Right atrium auricular region (tissue), 2 donors: Measurements from ENCODE around the gene WNT7A. TPM values are rescaled to one million over a fixed set of nuclear protein-coding genes. Genes with fewer than 3 reads are reported as not detected.
"Not testable (repeated sequence)": the region's sequence is repeated elsewhere in the genome, so short reads cannot be mapped to it uniquely, and the experiment has no call there.

Experiments
- DNase-seq: peaks from one replicate; pipeline ENCODE4 v3.0.0-alpha.2; 2019; ENCODE audit warnings: low spot score
- H3K27ac ChIP-seq, 2 donors: fragments of 200-600 bp; sonication (generic); 1 replicate in 1 of 2; 2 replicates in 1 of 2; pipeline ENCODE4 v1.5.1; 2016 to 2019
- H3K27me3 ChIP-seq, 2 donors: fragments of 200-600 bp; sonication (generic); one replicate each; pipeline versions ENCODE4 v1.5.1 to v1.6.0; 2017 to 2019
- H3K36me3 ChIP-seq: fragments of 200-600 bp; sonication (generic); one replicate; pipeline ENCODE4 v1.5.1; 2016
- H3K4me1 ChIP-seq, 2 donors: fragments of 200-600 bp; sonication (generic); one replicate each; pipeline versions ENCODE4 v1.5.1 to v1.6.0; 2017 to 2019
- H3K4me3 ChIP-seq, 2 donors: fragments of 200-600 bp; sonication (generic); 1 replicate in 1 of 2; 2 replicates in 1 of 2; pipeline ENCODE4 v1.5.1; 2017 to 2019; ENCODE audit warnings: mild to moderate bottlenecking in 1 of 2, moderate library complexity in 1 of 2
- H3K9me3 ChIP-seq, 2 donors: fragments of 200-600 bp; sonication (generic); one replicate each; pipeline ENCODE4 v1.5.1; 2019
- CTCF ChIP-seq, 2 donors: fragments of 200-600 bp; sonication (generic); IDR thresholded peaks; one replicate each; pipeline ENCODE4 v1.5.1; 2019; ENCODE audit warnings: antibody characterized with exemption in 2 of 2
- total RNA-seq, 2 donors: library from RNA; depleted of rRNA; stranded (reverse); fragments of >200 nt; gene quantifications; one replicate each; pipeline ENCODE4 v1.1.0, GENCODE V29; 2016

WNT7A gene
- total RNA-seq = not detected

GRCh38 chr3:13879946-13880810, at the start of gene WNT7A:
WNT7A (minus strand) TSS chr3:13880071; CDS start chr3:13879816, 255 bp downstream.
- Histone ChIP-seq H3K9me3 (peaks cover 0 to 6% of the 10 kb centered on the region in 2 donors), H3K36me3 (no peaks in the 10 kb centered on the region), H3K27ac (no peak within 1 kb of the TSS), H3K27me3 (peaks cover 0 to 24% of the 10 kb centered on the region in 2 donors), H3K4me3 (peak within 1 kb of the TSS in 1 of 2 donors; percentile 41), H3K4me1 (peaks cover 0 to 31% of the 10 kb centered on the region in 2 donors)
- peak in 1 of 2 donors; percentile 61 for TF ChIP-seq CTCF (IDR thresholded peaks at IDR 0.05)
- DNase-seq = no peak

- not testable (repeated sequence) for H3K4me3 ChIP-seq, DNase-seq, H3K27me3 ChIP-seq, H3K4me1 ChIP-seq, H3K36me3 ChIP-seq, H3K27ac ChIP-seq
- H3K9me3 ChIP-seq = peaks cover 0 to 18% of the 10 kb centered on the region in 2 donors
Measured at GRCh38 chr3:13928741-13929140, 48.9 kb upstream of the WNT7A start.

- no peaks in the 10 kb centered on the region for H3K27me3 ChIP-seq
- no peak overlapping the region for H3K27ac ChIP-seq
- no peak for DNase-seq
- TF ChIP-seq CTCF (IDR thresholded peaks at IDR 0.05) = peak in 1 of 2 donors; percentile 11
- H3K4me1 ChIP-seq = no peaks in the 10 kb centered on the region
- peaks cover 0 to 24% of the 10 kb centered on the region in 2 donors for H3K9me3 ChIP-seq
- no peak overlapping the region for H3K4me3 ChIP-seq
- H3K36me3 ChIP-seq = no peaks in the 10 kb centered on the region
Measured at GRCh38 chr3:13927295-13927694, 47.4 kb upstream of the WNT7A start.

GRCh38 chr3:13916375-13916774, 36.5 kb upstream of the WNT7A start:
- DNase-seq = no peak
- no peak overlapping the region for H3K4me3 ChIP-seq
- no peak for TF ChIP-seq CTCF (IDR thresholded peaks at IDR 0.05)
- no peaks in the 10 kb centered on the region for H3K4me1 ChIP-seq
- H3K9me3 ChIP-seq = peaks cover 0 to 66% of the 10 kb centered on the region in 2 donors
- H3K27ac ChIP-seq = no peak overlapping the region
- no peaks in the 10 kb centered on the region for H3K36me3 ChIP-seq
- H3K27me3 ChIP-seq = no peaks in the 10 kb centered on the region

GRCh38 chr3:13902648-13903238, 22.9 kb upstream of the WNT7A start:
- DNase-seq = no peak
- Histone ChIP-seq H3K27ac (no peak overlapping the region), H3K4me3 (no peak overlapping the region), H3K9me3 (peaks cover 40 to 82% of the 10 kb centered on the region in 2 donors), H3K4me1 (no peaks in the 10 kb centered on the region), H3K36me3 (no peaks in the 10 kb centered on the region), H3K27me3 (no peaks in the 10 kb centered on the region)
- no peak for TF ChIP-seq CTCF (IDR thresholded peaks at IDR 0.05)

- Histone ChIP-seq H3K36me3 (no peaks in the 10 kb centered on the region), H3K4me3 (no peak overlapping the region)
Measured at GRCh38 chr3:13901935-13902584, 22.2 kb upstream of the WNT7A start.

More at GRCh38 chr3:13901935-13902584, 22.2 kb upstream of the WNT7A start:
- Histone ChIP-seq H3K27ac (no peak overlapping the region), H3K9me3 (peaks cover 35 to 75% of the 10 kb centered on the region in 2 donors), H3K4me1 (no peaks in the 10 kb centered on the region), H3K27me3 (no peaks in the 10 kb centered on the region)
- TF ChIP-seq CTCF (IDR thresholded peaks at IDR 0.05) = no peak
- no peak for DNase-seq
